ENCODE data around the gene SYNDIG1.

The SYNDIG1 gene

DNA sequence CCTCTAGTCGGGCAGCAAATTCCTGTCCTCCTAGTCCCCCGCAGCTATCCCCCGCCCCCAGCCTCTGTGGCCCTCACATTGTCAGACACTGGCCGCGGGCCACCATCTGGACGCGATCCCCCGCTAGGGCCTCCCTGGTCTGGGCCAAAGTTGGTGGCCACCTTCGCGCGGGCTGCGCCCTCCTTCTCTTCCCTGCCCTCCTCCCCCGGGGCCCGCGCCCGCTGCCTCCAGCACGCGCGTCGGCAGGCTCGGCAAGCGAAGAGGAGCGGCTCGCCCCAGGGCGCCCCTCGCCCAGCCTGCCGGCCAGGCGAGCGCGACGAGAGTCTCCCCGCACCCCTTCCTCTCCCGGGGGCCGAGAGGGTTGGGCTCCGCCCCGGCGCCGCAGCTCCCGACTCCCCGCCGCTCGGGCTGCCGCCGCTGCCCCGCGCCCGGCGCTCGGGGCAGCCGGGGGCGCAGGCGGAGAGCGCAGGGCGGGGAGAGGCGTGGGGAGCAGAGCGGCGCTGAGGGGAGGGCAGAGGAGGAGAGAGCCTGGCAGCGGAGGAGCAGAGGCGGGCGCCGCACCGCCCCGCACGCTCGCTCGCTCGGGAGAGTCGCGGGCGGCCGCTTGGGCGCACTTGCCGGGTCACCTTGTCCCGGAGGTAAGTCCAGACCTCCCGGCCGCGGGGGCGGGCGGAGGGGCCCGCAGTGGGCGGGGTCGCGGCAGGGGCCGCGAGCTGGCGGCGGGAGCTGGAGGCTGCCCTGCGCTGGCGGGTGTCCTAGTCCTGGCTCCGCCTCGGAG is at the start of gene SYNDIG1:
SYNDIG1 (plus strand) TSS at position 514 of the 778 bp plus-strand sequence. CDS start 73,469 bp downstream, outside the sequence.
- DNase-seq = no peak

DNA sequence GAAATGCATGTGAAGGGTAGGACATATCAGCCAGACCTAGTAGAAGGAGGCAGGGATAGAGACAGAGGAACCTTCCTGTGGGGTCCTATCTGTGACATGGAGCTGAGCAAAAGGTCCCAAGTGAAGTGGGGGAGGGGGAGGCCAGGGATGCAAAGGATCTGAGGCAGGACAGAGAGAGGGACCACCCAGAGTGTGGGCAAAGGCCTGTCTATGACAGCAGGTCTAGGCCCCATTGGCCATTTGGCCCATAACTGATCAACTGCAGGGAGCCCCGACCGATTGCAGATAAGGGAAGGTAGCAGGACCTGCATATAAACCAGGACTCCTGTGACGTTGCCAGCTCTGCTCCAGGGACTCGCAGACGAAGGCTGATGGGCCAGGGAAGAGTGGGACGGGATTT is 49.6 kb upstream of the SYNDIG1 start:
- no peak for DNase-seq

DNA sequence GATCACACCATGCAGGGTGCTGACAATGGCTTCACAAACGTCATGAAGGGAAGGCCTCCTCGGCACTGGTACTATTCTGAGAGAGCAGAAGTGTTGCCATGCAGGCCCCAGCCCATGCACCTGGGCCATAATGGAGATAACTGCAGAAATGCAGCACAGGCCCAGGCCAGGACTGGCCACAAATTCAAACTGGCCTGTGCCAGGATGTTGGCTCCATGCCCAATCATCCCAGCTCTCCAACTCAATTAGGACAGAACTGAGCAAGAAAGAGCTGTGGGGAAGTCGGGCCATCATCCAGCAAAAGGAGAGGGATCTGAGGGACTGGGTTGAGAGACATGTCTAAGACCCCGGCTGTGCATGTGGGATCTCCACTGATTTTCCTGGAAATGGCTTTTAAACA is 48.9 kb upstream of the SYNDIG1 start:
- no peak for DNase-seq

DNA sequence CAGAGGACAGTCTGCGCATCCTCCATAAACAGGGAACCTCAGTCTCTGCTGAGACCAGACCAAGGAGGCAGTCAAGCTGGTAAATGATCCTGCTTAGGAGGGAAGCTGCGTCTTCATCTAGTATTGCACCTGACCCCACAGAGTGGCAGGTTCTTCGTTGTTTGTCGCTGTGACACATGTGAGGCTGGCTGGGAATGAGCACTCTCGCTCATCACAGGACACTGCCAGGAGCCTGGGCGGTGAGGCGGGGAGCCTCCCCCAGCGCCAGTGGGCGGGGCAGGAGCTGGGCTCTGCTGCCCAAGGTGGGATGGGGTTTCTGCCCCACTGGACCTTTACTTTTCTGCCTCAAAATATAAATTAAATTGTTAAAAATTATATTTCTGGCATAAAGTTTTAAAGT is 48.4 kb upstream of the SYNDIG1 start:
- DNase-seq = no peak

DNA sequence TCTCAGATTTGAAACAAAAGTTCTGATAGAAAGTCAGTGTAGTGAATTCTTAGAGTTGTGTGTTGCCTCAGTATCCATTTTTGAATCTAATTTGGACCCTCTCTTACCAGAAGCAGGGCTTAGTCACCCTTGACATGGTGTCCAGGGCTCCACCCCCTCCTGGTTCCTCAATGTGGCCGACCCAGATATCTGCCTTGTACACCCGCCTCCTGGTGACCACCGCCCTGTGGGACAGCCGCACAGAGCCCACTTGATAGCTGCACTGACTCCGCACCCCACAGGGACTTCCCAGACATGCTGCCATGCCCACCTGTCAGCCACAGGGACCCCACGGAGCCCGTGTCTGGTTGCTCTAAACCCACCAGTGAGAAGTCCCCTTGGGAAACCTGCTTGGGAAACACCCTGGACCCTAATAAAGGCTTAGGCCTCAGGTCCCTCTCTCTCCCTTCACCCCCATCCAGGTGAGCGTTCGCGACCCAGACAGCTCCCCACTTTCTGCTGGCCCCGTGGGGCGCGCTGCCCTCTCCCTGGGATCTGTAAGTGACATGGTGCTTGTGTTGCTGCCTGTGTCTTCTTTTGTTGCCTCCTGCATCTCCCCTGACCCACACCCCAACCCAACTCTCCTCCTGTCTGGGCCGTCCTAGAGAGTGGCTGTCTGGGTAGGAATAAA is 47.2 kb upstream of the SYNDIG1 start:
- no peak for DNase-seq

DNA sequence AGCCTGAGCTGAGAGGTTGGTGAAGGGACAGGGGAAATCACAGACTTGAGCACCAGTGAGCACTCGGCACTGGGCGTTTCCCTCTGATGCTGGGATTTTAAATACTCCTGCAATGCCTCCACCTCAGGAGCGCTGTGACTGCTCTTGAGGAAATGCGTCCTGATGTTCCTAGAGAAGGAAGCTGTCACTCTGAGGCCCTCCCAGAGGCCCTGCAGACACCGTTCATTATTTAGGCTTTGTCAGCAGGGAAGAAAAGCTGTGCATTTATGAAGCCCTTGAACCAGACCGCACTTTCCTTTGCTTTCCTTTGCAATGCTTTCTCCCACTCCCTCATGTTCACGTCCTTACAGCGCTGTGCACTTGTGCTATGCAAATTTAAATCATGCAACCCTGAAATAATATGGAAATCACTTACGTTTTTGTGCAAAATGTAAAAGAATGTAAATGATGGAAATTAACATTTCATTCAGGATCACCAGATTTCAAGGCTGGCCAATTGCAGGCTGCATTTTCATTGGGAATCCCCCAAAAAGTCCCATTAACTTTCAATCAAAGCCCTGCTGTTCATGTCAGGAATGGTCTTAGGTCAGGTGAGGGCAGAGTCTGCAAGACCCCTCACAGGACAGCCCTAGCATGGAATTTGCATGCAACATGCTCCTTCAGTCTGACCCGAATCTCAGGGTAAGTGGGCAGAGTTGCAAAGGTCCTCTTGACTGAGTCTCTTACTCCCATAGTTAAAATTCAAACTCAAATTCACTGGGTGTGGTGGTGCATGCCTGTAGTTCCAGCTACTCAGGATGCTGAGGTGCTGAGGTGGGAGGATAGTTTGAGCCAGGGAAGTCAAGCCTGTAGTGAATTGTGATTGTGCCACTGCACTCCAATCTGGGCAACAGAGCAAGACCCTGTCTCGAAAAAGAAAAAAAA is 45.8 kb upstream of the SYNDIG1 start:
- DNase-seq = no peak

DNA sequence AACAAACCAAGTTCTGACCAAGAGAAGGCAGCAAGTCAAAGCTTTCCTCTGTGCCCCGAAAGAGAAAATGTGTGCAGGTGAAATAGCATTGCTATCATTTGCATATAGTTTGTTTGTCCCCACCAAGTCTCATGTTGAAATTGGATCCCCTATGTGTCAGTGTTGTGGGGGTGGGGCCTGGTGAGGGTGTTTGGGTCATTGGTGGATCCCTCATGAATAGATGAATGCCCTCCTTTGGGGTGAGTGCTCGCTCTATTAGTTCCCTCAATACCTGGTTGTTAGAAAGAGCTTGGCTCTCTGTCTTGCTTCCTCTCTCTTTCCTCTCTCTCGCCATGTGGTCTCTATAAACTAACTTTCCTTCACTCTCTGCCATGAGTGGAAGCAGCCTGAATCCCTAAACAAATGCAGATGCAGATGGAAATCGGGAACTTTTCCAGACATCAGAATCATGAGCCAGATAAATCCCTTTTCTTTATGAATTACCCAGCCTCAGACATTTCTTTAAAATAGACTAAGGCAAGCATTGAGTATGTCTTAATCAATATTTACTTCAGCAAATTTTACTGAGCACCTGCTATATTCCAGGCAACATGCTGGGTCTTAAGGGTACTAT is 43.8 kb upstream of the SYNDIG1 start:
- no peak for DNase-seq

DNA sequence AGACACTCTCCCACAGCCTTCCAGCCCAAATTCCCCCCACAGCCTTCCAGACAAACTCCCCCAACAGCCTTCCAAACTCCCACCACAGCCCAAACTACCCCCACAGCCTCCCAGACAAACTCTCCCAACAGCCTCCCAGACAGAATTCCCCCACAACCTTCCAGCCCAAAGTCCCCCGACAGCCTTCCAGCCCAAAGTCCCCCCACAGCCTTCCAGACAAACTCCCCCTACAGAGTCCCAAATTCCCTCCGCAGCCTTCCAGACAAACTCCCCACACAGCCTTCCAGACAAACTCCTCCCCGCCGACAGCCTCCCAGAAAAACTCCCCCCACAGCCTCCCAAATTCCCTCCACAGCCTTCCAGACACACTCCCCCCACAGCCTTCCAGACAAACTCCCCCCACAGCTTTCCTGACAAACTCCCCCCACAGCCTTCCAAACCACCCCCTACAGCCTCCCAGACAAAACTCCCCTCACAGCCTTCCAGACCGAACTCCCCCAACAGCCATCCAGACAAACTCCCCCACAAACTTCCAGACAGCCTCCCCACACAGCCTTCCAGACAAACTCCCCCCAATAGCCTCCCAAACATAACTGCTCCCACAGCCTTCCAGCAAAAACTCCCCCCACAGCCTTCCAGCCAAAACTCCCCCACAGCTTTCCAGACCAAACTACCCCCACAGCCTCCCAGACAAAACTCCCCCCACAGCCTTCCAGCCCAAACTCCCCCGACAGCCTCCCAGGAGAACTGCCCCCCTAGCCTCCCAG is 38.0 kb upstream of the SYNDIG1 start:
- DNase-seq = no peak

DNA sequence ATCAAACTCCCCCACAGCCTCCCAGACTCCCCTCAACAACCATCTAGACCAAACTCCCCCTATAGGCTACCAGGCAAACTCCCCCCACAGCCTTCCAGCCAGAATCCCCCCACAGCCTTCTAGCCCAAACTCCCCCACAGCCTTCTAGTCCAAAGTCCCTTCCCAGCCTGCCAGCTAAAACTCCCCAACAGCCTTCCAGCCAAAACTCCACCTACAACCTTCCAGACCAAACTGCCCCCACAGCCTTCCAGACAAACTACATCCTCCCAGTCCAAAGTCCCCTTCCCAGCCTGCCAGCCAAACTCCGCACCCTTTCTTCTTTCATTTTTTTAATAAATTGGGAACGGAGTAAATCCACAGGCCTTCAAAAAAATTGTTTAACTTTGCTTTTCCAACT is 37.4 kb upstream of the SYNDIG1 start:
- DNase-seq = no peak

DNA sequence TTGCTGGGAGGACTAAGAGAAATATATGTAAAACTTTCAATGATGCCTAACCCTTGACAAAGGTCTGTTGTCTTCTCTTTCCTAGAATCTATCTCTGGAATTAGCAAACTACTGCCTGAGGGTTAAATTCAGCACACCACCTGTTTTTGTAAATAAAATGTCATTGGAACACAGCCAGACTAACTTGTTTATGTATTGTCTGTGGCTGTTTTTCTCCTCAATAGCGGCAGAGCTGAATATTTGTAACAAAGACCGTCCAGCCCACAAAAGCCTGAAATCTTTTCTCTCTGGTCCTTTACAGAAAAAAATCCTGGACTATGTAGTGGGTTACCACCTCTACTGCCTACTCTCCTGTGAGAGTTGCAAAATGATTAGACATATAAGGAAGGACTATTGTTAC is 33.3 kb upstream of the SYNDIG1 start:
- no peak for DNase-seq

DNA sequence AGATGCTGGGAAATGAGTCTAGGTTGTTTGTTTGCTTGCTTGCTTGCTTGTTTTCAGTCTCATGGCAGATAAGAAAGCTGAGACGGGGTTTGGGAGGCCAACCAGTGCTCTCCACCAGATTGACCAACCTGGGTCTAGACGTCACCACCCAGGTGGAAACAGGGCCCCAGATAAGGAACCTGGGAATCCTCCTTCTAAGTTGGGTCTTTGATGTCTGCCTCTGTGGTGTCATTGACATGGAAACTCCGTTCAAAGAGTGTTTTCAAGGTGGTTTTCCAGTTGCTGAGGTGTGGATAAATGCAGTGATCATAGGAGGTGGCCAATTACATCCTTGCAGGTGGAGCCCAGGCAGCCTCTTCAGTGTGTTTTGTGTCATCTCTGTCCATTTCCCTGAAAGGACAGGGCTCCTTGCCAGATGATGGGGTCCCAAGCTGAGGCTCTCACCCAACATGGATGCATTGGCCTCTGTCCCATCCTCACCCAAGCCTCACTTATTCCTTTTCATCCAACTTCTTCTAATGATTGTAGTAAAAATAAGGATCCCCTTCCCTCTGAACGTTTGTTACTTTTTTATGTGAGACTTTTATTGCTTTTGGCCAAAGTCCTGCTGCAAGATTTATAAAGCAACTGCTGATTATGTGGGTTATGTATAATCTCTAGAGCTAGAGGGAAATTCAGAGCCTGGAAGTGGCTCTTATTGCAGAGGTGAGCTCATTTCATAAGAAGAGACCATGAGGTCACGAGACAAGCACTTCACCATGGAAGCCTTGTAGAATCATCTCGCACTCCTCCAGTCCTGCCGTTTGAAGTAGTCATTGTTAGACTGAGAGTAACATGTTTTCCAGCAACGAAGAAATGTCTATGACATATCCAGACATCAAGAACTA is 32.0 kb upstream of the SYNDIG1 start:
- DNase-seq = no peak

DNA sequence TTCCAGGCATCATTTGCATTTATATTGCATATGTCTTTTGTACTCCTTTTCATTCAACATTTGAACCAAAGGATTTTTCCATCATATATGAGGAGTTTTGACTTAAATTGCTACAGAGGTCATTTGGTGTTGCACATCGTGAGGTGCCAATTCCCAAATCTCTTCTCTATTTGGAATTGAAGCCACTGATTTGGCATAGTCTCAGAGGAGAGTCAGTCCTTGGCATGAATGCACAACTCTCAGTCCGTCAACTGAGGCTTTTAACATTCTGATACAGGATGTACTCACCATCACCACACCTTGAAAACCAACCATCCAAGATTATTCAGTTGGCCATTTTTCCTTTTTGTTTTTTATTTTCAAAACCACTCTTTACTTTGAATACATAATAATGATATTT is 31.1 kb upstream of the SYNDIG1 start:
- DNase-seq = no peak

DNA sequence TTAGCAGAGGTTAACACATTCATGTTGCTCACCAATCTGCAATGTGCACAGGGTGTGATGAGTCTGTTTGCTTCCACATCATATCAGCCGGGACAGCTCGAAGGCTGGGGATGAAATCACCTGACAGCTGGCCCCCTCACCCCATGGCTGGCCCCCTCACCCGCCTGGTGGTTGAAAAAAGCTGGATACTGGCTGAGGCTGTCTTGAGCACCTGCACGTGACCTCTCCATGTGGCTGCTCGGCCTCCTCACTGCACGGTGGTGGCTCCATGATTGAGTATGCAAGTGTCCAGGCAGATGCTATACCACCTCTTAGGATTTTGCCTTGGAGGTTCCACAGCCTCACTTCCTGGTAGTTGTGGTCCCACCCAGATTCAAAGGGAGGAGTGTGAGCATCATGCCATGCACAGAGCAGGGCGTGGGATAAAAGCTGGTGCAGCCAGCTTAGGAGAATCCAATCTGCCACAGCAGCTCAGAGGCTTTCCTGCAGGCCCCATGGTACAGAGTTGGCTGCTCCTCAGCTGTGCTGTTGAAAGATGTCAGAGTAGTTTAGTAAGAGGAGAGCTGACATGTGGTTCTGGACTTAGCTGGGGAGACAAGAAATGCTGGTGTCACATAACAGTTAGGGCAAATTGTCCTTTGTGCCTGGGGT is 29.6 kb upstream of the SYNDIG1 start:
- DNase-seq = no peak

DNA sequence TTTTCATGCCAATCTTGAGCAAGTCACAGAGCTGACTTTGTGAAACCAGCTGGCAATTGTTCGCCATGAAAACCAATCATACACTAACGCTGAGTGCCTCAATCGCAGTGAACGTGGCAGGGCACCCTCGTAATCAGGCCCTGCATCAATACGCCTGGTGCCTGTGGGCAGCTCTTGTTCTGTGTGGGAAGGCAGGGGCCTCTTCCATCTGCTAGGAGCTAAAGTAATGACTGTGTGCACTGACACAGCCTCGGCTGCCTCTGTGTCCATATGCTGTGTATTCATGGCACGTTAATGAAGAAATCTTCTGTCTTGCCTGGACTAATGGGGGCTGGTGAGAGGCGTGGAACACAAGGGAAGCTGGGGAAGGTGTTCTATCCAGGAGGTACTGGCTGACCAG is 27.8 kb upstream of the SYNDIG1 start:
- DNase-seq = no peak

DNA sequence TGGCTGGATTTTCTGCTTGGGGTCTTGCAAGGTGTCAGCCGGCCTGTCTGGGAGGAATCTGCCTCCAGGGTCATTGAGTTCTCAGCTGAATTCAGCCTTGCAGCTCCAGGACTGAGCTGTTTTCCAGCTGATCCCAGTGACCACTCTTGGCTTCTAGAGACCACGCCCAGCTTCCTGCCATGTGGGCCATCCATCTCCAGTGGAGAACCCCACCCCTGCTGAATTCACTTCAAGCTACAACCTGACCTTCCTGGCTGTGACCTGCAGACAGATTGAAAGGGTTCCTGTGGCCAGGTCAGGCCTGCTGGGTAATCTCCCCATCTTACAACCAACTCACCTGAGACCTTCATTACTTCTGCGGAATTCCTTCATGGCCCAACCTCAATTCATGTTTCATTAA is 26.5 kb upstream of the SYNDIG1 start:
- no peak for DNase-seq

DNA sequence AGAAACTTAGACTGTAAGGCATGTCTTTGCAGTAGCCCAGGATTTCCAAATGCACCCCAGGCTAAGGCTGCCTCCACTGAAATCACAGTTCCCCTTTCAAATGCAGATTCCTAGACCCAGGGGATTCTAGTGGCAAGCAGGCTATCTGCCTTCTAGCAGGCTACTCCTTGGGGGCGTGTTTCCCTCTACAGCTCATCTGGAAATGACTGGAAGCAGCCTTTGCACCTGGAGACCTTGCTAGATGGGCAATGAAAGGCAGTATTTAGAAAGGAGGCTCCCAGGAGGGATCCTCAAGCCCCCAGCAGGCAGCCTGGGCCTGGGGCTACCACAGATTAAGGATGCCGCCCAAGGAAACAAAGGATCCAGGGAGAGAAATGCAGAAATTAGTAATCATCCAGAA is 26.0 kb upstream of the SYNDIG1 start:
- DNase-seq = no peak

DNA sequence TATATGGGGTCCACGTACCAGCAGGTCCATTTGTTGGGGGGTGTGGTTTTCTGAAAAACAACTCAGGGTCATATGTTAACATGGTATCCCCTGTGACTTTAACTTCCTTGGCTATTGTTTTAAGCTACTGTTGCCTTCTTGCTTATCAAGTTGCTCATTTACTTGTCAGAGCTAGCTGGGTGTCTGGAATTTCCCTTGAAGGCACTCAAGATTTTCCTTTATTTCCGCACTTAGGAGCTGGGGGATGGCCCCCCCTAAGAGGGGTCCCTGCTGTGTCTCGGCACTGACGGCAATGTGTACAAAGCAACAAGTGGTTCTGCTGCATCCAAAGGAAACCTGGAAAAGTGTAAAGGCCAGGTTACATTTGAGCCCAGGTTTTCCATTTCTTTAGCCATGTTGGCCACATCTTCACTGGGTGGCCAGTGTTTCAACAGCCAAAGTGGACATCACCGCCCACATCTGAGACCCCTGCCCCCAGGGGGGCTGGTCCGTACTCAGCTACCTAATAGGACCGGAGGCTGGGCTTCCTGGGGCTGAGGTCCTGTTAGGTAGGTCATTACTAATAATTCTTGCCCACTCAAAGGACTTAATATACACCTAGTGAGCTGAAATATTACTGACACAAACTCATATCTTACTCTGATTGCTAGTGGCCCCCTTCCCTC is 24.8 kb upstream of the SYNDIG1 start:
- DNase-seq = no peak

DNA sequence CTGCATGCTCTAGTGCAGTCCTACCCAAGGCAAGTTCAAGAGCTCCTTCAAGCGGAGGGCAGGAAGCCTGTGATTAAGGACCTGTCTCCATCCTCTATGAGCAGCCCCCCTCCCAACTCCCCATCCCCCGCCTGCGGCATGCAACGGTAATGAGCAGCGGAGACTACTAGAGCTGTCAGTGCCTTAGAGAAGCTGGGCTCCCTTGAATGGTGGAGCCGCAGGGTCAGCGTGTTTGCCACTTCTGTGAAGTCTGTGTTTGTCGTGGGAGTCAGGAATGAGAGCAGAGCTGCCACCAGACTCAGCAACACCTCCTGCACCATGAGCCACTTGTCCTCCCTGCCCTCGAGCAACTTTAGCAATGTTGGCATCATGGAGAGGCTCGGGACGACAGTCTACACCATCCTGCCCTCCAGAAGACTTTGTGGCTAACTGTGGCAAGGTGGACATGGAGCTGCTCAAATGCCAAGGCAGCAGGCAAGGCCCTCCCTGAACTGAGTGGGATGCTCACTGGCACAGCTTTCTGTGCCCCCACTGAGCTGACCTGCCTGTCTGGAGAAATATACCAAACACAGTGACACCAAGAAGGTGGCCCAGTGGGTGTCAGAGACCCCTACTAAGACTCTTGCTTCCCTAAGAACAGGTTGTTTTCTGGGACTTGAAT is 23.8 kb upstream of the SYNDIG1 start:
- no peak for DNase-seq

DNA sequence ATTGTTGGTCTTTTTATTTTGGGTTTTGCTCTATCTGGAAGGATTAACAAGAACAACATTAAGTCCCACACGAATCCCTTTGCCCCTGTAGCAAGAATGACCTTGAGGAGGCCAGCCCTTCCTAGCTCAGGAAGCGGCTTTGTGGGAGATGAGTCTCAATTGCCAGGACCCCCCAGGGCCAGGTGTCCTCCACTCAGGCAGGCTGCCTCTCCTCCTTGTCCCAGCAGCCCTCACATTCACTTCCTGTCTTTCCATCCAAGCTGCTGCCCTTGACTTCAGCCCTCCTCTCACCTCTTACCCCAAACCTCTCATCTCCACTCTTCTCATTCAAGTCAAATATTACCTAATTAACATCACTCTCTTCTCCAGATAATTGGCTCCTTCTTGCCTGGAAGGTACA is 22.6 kb upstream of the SYNDIG1 start:
- DNase-seq = no peak

DNA sequence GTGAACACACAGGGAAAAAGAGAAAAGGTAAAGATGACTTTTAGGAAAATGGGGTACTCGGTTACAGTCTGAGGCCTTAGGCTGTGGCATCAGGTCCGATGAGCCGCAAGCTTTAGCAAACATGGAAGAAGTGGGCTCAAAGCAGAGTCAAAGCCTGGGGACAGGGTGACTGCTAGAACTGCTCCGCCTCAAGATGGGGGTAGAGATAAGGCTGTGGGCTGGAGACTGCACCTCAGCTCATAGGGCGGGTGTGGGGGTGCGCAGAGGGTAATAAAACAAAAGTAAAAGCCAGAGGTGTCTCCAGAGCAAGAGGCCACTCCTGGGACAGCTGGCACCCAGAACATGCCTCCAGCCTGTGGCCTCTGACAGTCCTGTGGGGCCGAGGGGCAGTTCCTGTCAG is 21.3 kb upstream of the SYNDIG1 start:
- DNase-seq = no peak

All from NCI-H146 (cell line).